Lower leg skin (tissue), 4 donors: ENCODE results near the gene STH. TPM values are rescaled to one million over a fixed set of nuclear protein-coding genes. Genes with fewer than 3 reads are reported as not detected.

Experiments used
- DNase-seq, 2 donors: peaks; one replicate each; pipeline ENCODE4 v3.0.0-alpha.2; 2019; ENCODE audit warnings: low spot score in 2 of 2
- H3K4me3 ChIP-seq: fragments of 200-600 bp; sonication (generic); 2 replicates; pipeline ENCODE4 v1.5.1; 2017; ENCODE audit warnings: mild to moderate bottlenecking, low read depth; ENCODE audit not compliant: poor library complexity, severe bottlenecking
- CTCF ChIP-seq, 3 donors: fragments of 450-650 bp; IDR thresholded peaks; one replicate each; pipeline ENCODE4 v1.5.1; 2016; ENCODE audit warnings: antibody characterized with exemption in 3 of 3, mild to moderate bottlenecking in 3 of 3, moderate library complexity in 2 of 3
- POLR2A ChIP-seq, 2 donors: fragments of 450-650 bp; IDR thresholded peaks; one replicate each; pipeline ENCODE4 v1.6.1; 2016 to 2017; ENCODE audit warnings: antibody characterized with exemption in 2 of 2, mild to moderate bottlenecking in 1 of 2, moderate library complexity in 1 of 2
- WGBS, 2 donors: methylation state at CpG; one replicate each; pipeline ENCODE4 v1.1.5; 2018; 5-methylcytosine and 5-hydroxymethylcytosine counted together
- intact Hi-C: fragments of 100-400 bp; cut with DNase I; formaldehyde crosslinking; loops from one replicate; pipeline ENCODE4 v1.15.0; 2023; ENCODE audit warnings: low total_unique reads
- total RNA-seq, 4 donors: library from RNA; depleted of rRNA; stranded (reverse); fragments of >200 nt; gene quantifications; one replicate each; pipeline ENCODE4 v1.1.0, GENCODE V29; 2016

The STH gene
- total RNA-seq, 4 donors from 2014 or later = not detected

DNA sequence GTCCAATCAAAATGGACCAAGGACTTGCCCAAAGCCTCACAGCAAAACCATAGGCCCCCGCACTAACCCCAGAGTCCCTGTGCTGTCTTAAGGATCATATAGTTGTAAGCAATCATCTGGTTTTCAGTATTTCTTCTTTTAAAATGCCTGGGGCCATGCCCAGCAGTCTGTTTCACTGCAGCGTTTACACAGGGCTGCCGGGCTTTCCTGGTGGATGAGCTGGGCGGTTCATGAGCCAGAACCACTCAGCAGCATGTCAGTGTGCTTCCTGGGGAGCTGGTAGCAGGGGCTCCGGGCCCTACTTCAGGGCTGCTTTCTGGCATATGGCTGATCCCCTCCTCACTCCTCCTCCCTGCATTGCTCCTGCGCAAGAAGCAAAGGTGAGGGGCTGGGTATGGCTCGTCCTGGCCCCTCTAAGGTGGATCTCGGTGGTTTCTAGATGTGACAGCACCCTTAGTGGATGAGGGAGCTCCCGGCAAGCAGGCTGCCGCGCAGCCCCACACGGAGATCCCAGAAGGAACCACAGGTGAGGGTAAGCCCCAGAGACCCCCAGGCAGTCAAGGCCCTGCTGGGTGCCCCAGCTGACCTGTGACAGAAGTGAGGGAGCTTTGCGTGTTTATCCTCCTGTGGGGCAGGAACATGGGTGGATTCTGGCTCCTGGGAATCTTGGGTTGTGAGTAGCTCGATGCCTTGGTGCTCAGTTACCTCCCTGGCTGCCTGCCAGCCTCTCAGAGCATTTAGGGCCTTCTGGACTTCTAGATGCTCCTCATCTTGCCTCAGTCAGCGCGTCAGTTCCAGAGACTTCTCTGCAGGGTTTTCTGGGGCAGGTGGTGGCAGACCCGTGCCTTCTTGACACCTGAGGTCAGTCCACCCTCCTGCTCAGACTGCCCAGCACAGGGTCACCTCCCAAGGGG is 24.8 kb upstream of the STH start:
- TF ChIP-seq CTCF (IDR thresholded peaks at IDR 0.05) = no peak
- no peak for TF ChIP-seq POLR2A (IDR thresholded peaks at IDR 0.05)
- H3K4me3 ChIP-seq = no peak overlapping the region
- WGBS, 2 donors = 82% methylated on average over 17 of the region's 17 CpGs
- intact Hi-C loops = no loop called here
- DNase-seq = no peak

DNA sequence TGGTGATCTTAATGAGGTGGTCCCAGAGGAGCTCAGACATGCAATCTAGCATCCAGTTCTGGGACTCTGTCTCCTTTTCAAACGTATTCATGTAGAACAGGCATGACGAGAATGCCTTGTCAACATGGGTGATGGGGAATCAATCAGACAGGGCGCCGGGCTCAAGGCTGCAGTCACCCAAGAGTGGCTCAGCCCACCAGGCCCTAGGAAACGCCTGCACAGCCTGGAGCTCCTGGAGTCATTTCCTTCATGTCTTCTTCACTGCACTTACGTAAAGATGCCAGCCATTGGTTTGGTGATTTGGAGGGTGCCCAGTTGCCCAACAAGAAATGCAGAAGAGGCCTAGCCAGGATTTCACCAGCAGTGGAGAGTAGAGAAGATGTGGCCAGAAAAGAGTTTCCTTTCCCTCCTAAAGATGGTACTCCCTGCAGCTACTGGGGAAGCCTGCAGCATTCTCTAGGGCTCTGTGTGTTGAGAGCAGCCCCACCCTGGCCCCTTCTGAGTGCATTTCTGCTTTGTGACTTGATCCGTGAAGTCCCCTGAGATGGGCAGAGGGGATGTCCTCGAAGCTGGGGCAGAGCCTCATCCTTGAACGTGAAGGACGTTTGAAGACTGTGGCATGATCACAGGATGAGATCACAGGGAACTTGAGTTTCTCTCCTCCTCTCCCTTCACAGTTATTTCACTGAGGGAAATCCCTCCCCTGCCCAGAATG is 24.0 kb upstream of the STH start:
- DNase-seq = no peak
- intact Hi-C loops = loop anchor here (5.0 kb wide), 1 partner anchor 1098 kb away; no protein-coding TSS in a partner anchor
- H3K4me3 ChIP-seq = no peak overlapping the region
- TF ChIP-seq POLR2A (IDR thresholded peaks at IDR 0.05) = no peak
- no peak for TF ChIP-seq CTCF (IDR thresholded peaks at IDR 0.05)
- WGBS, 2 donors = 74 to 84% methylated on average over 10 of the region's 10 CpGs

- H3K4me3 ChIP-seq = no peak overlapping the region
- WGBS, 2 donors = 77 to 79% methylated on average over 8 of the region's 8 CpGs
- intact Hi-C loops = loop anchor here (5.0 kb wide), 1 partner anchor 1098 kb away; no protein-coding TSS in a partner anchor
- DNase-seq = no peak
- TF ChIP-seq CTCF (IDR thresholded peaks at IDR 0.05) = no peak
- TF ChIP-seq POLR2A (IDR thresholded peaks at IDR 0.05) = no peak
Observed at GRCh38 chr17:45975640-45976295, 23.3 kb upstream of the STH start.

DNA sequence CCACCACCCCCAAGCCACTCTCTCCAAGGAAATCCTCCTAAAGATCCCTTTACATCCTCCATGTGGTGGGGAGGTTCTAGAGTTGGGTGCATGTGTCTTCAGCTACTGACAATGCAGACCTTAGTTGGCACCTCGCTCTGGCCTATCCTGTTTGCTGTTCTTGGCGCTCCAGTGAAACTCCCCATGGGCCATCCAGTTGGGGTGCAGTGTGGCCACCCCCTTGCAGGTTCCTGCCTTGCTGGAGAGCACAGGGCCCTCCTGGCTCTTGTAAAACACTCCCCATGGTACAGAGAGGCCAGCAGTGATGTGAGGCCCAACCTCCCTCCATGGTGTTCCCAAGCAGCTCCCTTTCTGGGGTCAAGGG is 22.7 kb upstream of the STH start:
- no peak for TF ChIP-seq POLR2A (IDR thresholded peaks at IDR 0.05)
- TF ChIP-seq CTCF (IDR thresholded peaks at IDR 0.05) = no peak
- no peak for DNase-seq
- intact Hi-C loops = loop anchor here (5.0 kb wide), 1 partner anchor 1099 kb away; no protein-coding TSS in a partner anchor
- no peak overlapping the region for H3K4me3 ChIP-seq
- 100% methylated on average over 2 of the region's 2 CpGs for WGBS, 2 donors

DNA sequence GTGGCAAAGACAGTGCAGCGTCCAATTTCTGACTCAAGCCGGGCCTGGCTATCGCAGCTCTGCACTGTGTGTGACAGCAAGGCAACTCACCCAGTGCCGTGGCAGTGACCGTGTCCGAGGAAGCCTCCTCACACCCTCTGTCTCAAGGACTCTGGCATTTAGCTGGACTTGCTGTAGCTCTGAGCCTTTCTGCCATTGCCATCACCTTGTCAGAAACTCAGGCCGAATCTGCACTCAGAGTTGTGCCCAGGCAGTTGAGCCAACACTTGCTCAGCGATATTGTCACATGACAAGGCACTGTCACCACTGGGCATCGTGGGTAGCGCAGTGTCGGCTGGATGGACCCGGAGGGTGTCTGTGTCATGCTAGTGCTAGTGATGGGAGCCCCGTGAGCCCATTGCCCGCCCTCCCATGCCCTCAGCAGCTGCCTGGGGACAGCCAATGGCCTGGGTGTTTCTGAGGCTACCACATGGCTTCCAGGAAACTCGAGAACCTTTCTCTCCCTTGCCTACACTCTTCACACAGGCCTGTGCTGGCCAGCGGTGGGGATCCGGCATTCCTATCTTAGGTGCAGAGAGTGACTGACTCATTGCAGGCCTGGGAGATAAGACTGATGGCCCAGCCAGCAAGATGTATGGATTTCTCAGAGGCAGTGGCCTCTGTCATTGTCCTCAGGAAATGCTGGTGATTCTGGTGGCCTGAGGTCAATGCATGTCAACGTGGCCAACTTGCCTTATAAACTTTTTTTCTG is 22.1 kb upstream of the STH start:
- intact Hi-C loops = loop anchor here (5.0 kb wide), 1 partner anchor 1100 kb away; no protein-coding TSS in a partner anchor
- TF ChIP-seq POLR2A (IDR thresholded peaks at IDR 0.05) (no peak), CTCF (IDR thresholded peaks at IDR 0.05) (no peak)
- H3K4me3 ChIP-seq = no peak overlapping the region
- DNase-seq = no peak
- 90 to 94% methylated on average over 15 to 18 of the region's 18 CpGs for WGBS, 2 donors
